Urothelium cell line (cell line): ENCODE measurements around the gene C5.
A peak's percentile ranks its signal among the peaks of the same experiment; 100 is the strongest.

Source experiments
- DNase-seq: peaks from one replicate; pipeline ENCODE4 v3.0.0; 2011; ENCODE audit warnings: low spot score, mixed read lengths
- FAIRE-seq: peaks from 2 replicates; lab custom pipeline; 2011; peaks lifted over from hg19 to GRCh38; lab: Jason Lieb, UNC

The C5 gene

GRCh38 chr9:120914953-120915352 lies 135.1 kb downstream of the C5 start:
- DNase-seq (no peak), FAIRE-seq (no peak)

GRCh38 chr9:120914396-120914795 lies 135.7 kb downstream of the C5 start:
- DNase-seq (no peak), FAIRE-seq (no peak)

- DNase-seq = no peak
- no peak for FAIRE-seq
Measured at GRCh38 chr9:120913647-120914264, 136.3 kb downstream of the C5 start.

- DNase-seq (no peak), FAIRE-seq (no peak)
Measured at GRCh38 chr9:120912958-120913646, 137.0 kb downstream of the C5 start.

GRCh38 chr9:120911295-120911837 lies 138.7 kb downstream of the C5 start:
- DNase-seq (no peak), FAIRE-seq (no peak)

GRCh38 chr9:120910643-120911042 lies 139.4 kb downstream of the C5 start:
- FAIRE-seq = no peak
- DNase-seq = no peak

GRCh38 chr9:120909904-120910303 lies 140.2 kb downstream of the C5 start:
- DNase-seq (peak; percentile 44), FAIRE-seq (no peak)

GRCh38 chr9:120905315-120906164 lies 144.5 kb downstream of the C5 start:
- no peak for FAIRE-seq
- no peak for DNase-seq

GRCh38 chr9:120904978-120905301 lies 145.1 kb downstream of the C5 start:
- FAIRE-seq = no peak
- no peak for DNase-seq

- DNase-seq (no peak), FAIRE-seq (no peak)
Measured at GRCh38 chr9:120904061-120904977, 145.8 kb downstream of the C5 start.

GRCh38 chr9:120902569-120903535 lies 147.2 kb downstream of the C5 start:
- DNase-seq (no peak), FAIRE-seq (no peak)
